HG02763 (cell line): ENCODE results near the gene KIF2C.
A peak's percentile ranks its signal among the peaks of the same experiment; 100 is the strongest.
"Not testable (repeated sequence)": the region's sequence is repeated elsewhere in the genome, so short reads cannot be mapped to it uniquely, and the experiment has no call there.

ENCODE experiments used
- ATAC-seq: cut with Tn5 transposase; IDR thresholded peaks from one replicate; pipeline ENCODE4 v1.9.1; 2021; ENCODE audit warnings: mild to moderate bottlenecking, moderate library complexity; ENCODE audit not compliant: unreplicated experiment

Gene KIF2C

GRCh38 chr1:44739307-44740178 is at the start of gene KIF2C:
KIF2C (plus strand) TSS chr1:44739837; CDS start chr1:44739933, 96 bp downstream.
- ATAC-seq: peak; percentile 99

GRCh38 chr1:44693159-44693558 is 46.5 kb upstream of the KIF2C start:
- no peak for ATAC-seq

GRCh38 chr1:44693900-44694299 is 45.7 kb upstream of the KIF2C start:
- no peak for ATAC-seq

GRCh38 chr1:44694863-44695478 is 44.7 kb upstream of the KIF2C start:
- ATAC-seq: peak; percentile 68

- ATAC-seq: no peak
These were observed 44.0 kb upstream of the KIF2C start for GRCh38 chr1:44695671-44696070.

GRCh38 chr1:44696101-44696500 is 43.5 kb upstream of the KIF2C start:
- no peak for ATAC-seq

- no peak for ATAC-seq
These were observed 42.8 kb upstream of the KIF2C start for GRCh38 chr1:44696789-44697345.

- ATAC-seq: no peak
These were observed 41.5 kb upstream of the KIF2C start for GRCh38 chr1:44698138-44698537.

GRCh38 chr1:44699375-44699774 is 40.3 kb upstream of the KIF2C start:
- ATAC-seq: not testable (repeated sequence)

- ATAC-seq: no peak
These were observed 39.1 kb upstream of the KIF2C start for GRCh38 chr1:44700573-44700972.

GRCh38 chr1:44701141-44701573 is 38.5 kb upstream of the KIF2C start:
- no peak for ATAC-seq

- ATAC-seq: no peak
These were observed 34.2 kb upstream of the KIF2C start for GRCh38 chr1:44705470-44705869.

GRCh38 chr1:44705938-44706337 is 33.7 kb upstream of the KIF2C start:
- no peak for ATAC-seq

- no peak for ATAC-seq
These were observed 32.3 kb upstream of the KIF2C start for GRCh38 chr1:44707112-44707881.

- no peak for ATAC-seq
These were observed 31.4 kb upstream of the KIF2C start for GRCh38 chr1:44707959-44708831.

GRCh38 chr1:44713321-44713781 is 26.3 kb upstream of the KIF2C start:
- peak; percentile 50 for ATAC-seq

- no peak for ATAC-seq
These were observed 25.1 kb upstream of the KIF2C start for GRCh38 chr1:44714532-44714931.

- no peak for ATAC-seq
These were observed 24.6 kb upstream of the KIF2C start for GRCh38 chr1:44714944-44715571.

- ATAC-seq: no peak
These were observed 22.5 kb upstream of the KIF2C start for GRCh38 chr1:44717156-44717555.

- ATAC-seq: no peak
These were observed 22.0 kb upstream of the KIF2C start for GRCh38 chr1:44717653-44718052.
